ENCODE measurements around the gene CPT1C.

Gene CPT1C

DNA sequence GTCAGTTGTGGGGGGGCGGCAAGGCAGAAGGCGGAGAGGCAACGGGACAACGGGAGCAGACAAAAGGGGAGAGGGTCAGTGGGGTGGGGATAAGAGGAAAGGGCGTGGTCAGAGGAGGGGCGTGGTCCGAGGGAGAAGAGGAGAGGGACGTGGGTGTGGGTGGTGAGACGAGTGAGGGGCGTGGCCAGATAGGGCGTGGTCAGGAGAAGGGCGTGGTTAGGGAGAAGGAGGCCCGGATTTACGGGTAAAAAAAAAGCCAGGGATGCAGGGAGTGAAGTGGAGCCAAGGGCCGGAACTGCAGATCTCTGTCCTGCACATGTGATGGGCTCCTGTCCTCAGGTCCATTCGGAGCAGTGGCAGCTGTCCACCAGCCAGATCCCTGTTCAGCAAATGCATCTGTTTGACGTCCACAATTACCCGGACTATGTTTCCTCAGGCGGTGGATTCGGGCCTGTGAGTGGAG lies 21.5 kb downstream of the CPT1C start:
- Histone ChIP-seq H3K9ac (ENCODE audit: low read length) (no peak overlapping the region), H2AK5ac (ENCODE audit: low read length) (no peak overlapping the region), H3K23ac (ENCODE audit: low read length) (no peak overlapping the region), H3K4me3 (ENCODE audit: low read depth, low read length) (no peak overlapping the region), H3K27ac (ENCODE audit: low read depth, low read length) (no peak overlapping the region), H3K14ac (ENCODE audit: low read length) (no peak overlapping the region), H2AFZ (ENCODE audit: insufficient read depth, low read length, poor library complexity) (no peak overlapping the region), H4K91ac (ENCODE audit: low read depth, low read length) (no peak overlapping the region), H3K79me2 (ENCODE audit: control insufficient read depth, insufficient read depth, low read length, poor library complexity) (no peaks in the 10 kb centered on the region), H3K4me2 (ENCODE audit: low read length) (no peak overlapping the region), H3K36me3 (ENCODE audit: control insufficient read depth in 1 of 2, insufficient read depth in 2 of 2, low read length in 2 of 2) (no peaks in the 10 kb centered on the region), H3K9me3 (ENCODE audit: insufficient read depth, low read depth, low read length) (no peaks in the 10 kb centered on the region), H2BK5ac (ENCODE audit: low read depth, low read length, poor library complexity) (no peak overlapping the region), H4K8ac (ENCODE audit: low read depth, low read length) (no peak overlapping the region), H3K4me1 (ENCODE audit: control insufficient read depth in 1 of 2, insufficient read depth in 2 of 2, low read length in 2 of 2) (peaks cover 6 to 7% of the 10 kb centered on the region in 2 experiments), H3K18ac (ENCODE audit: low read length) (no peak overlapping the region), H4K12ac (ENCODE audit: low read depth, low read length) (no peak overlapping the region), H2BK12ac (ENCODE audit: low read length) (no peak overlapping the region), H2BK120ac (ENCODE audit: insufficient read depth, low read length, poor library complexity) (no peak overlapping the region), H3K27me3 (ENCODE audit: insufficient read depth, low read length) (no peaks in the 10 kb centered on the region), H3K79me1 (ENCODE audit: low read length) (no peaks in the 10 kb centered on the region), H3K4ac (ENCODE audit: low read depth, low read length) (no peak overlapping the region)
- 100% methylated on average over 1 of the region's 20 CpGs for WGBS (ENCODE audit: extremely low coverage, insufficient coverage, insufficient read length)
- peak in 1 of 2 donors; percentile 30 for DNase-seq

DNA sequence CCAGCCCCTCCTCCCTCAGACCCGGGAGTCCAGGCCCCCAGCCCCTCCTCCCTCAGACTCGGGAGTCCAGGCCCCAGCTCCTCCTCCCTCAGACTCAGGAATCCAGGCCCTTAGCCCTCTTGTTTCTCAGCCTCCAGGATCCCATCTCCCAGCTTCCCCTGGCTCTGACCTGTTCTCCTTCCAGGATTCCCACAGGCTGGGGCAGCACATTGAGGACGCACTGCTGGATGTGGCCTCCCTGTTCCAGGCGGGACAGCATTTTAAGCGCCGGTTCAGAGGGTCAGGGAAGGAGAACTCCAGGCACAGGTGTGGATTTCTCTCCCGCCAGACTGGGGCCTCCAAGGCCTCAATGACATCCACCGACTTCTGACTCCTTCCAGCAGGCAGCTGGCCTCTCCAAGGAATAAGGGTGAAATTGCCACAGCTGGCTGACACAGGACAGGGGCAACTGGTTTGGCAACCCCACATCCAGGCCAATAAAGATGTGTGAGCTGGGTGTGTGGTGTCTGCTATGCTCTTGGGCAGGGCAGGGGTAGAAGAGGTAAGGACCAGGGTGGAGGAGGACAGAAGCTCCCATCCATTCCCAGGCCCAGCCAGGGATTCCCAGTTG lies 22.4 kb downstream of the CPT1C start:
- no peak overlapping the region for H4K91ac ChIP-seq (ENCODE audit: low read depth, low read length)
- H3K79me1 ChIP-seq (ENCODE audit: low read length) = no peaks in the 10 kb centered on the region
- H4K8ac ChIP-seq (ENCODE audit: low read depth, low read length) = no peak overlapping the region
- H3K27ac ChIP-seq (ENCODE audit: low read depth, low read length) = no peak overlapping the region
- H2AK5ac ChIP-seq (ENCODE audit: low read length) = no peak overlapping the region
- H2AFZ ChIP-seq (ENCODE audit: insufficient read depth, low read length, poor library complexity) = no peak overlapping the region
- H3K9ac ChIP-seq (ENCODE audit: low read length) = no peak overlapping the region
- H3K23ac ChIP-seq (ENCODE audit: low read length) = no peak overlapping the region
- no peaks in the 10 kb centered on the region for H3K27me3 ChIP-seq (ENCODE audit: insufficient read depth, low read length)
- H3K14ac ChIP-seq (ENCODE audit: low read length) = no peak overlapping the region
- no CpG with 5 or more reads among the region's 8 CpGs for WGBS (ENCODE audit: extremely low coverage, insufficient coverage, insufficient read length)
- peak; percentile 54 to 75 for DNase-seq
- H2BK12ac ChIP-seq (ENCODE audit: low read length) = no peak overlapping the region
- peaks cover 6 to 7% of the 10 kb centered on the region in 2 experiments for H3K4me1 ChIP-seq (ENCODE audit: control insufficient read depth in 1 of 2, insufficient read depth in 2 of 2, low read length in 2 of 2)
- no peak overlapping the region for H3K4me3 ChIP-seq (ENCODE audit: low read depth, low read length)
- H4K12ac ChIP-seq (ENCODE audit: low read depth, low read length) = no peak overlapping the region
- H3K36me3 ChIP-seq (ENCODE audit: control insufficient read depth in 1 of 2, insufficient read depth in 2 of 2, low read length in 2 of 2) = no peaks in the 10 kb centered on the region
- H3K9me3 ChIP-seq (ENCODE audit: insufficient read depth, low read depth, low read length) = no peaks in the 10 kb centered on the region
- H3K4ac ChIP-seq (ENCODE audit: low read depth, low read length) = no peak overlapping the region
- no peak overlapping the region for H2BK120ac ChIP-seq (ENCODE audit: insufficient read depth, low read length, poor library complexity)
- no peaks in the 10 kb centered on the region for H3K79me2 ChIP-seq (ENCODE audit: control insufficient read depth, insufficient read depth, low read length, poor library complexity)
- H3K18ac ChIP-seq (ENCODE audit: low read length) = no peak overlapping the region
- no peak overlapping the region for H3K4me2 ChIP-seq (ENCODE audit: low read length)
- H2BK5ac ChIP-seq (ENCODE audit: low read depth, low read length, poor library complexity) = no peak overlapping the region

DNA sequence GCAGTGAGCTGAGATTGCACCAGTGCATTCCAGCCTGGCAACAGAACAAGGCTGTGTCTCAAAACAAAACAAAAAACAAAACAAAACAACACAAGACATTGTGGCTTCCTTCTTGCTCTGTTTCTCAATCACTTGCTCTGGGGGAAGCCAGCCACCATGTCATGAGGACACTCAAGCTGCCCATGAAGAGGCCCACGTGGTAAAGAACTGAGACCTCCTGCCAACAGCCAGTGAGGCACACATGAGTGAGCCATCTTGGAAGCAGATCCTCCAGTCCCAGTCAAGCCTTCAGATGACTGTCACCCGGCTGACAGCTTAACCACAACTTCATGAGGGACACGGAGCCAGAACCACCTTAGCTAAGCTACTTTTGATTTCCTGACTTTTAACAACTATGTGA lies 25.2 kb downstream of the CPT1C start:
- DNase-seq = peak; percentile 7 to 9
- no peak overlapping the region for H4K12ac ChIP-seq (ENCODE audit: low read depth, low read length)
- no peaks in the 10 kb centered on the region for H3K79me2 ChIP-seq (ENCODE audit: control insufficient read depth, insufficient read depth, low read length, poor library complexity)
- WGBS (ENCODE audit: extremely low coverage, insufficient coverage, insufficient read length) = no CpG with 5 or more reads among the region's 3 CpGs
- H3K9me3 ChIP-seq (ENCODE audit: insufficient read depth, low read depth, low read length) = no peaks in the 10 kb centered on the region
- H3K4ac ChIP-seq (ENCODE audit: low read depth, low read length) = no peak overlapping the region
- no peak overlapping the region for H2AFZ ChIP-seq (ENCODE audit: insufficient read depth, low read length, poor library complexity)
- H3K27ac ChIP-seq (ENCODE audit: low read depth, low read length) = no peak overlapping the region
- H3K79me1 ChIP-seq (ENCODE audit: low read length) = no peaks in the 10 kb centered on the region
- no peak overlapping the region for H4K8ac ChIP-seq (ENCODE audit: low read depth, low read length)
- no peak overlapping the region for H3K9ac ChIP-seq (ENCODE audit: low read length)
- no peak overlapping the region for H3K14ac ChIP-seq (ENCODE audit: low read length)
- no peak overlapping the region for H3K23ac ChIP-seq (ENCODE audit: low read length)
- H3K27me3 ChIP-seq (ENCODE audit: insufficient read depth, low read length) = no peaks in the 10 kb centered on the region
- H4K91ac ChIP-seq (ENCODE audit: low read depth, low read length) = no peak overlapping the region
- H2BK12ac ChIP-seq (ENCODE audit: low read length) = no peak overlapping the region
- no peak overlapping the region for H3K4me2 ChIP-seq (ENCODE audit: low read length)
- H3K4me3 ChIP-seq (ENCODE audit: low read depth, low read length) = no peak overlapping the region
- no peaks in the 10 kb centered on the region for H3K36me3 ChIP-seq (ENCODE audit: control insufficient read depth in 1 of 2, insufficient read depth in 2 of 2, low read length in 2 of 2)
- no peak overlapping the region for H3K18ac ChIP-seq (ENCODE audit: low read length)
- peaks cover 6 to 7% of the 10 kb centered on the region in 2 experiments for H3K4me1 ChIP-seq (ENCODE audit: control insufficient read depth in 1 of 2, insufficient read depth in 2 of 2, low read length in 2 of 2)
- no peak overlapping the region for H2AK5ac ChIP-seq (ENCODE audit: low read length)
- no peak overlapping the region for H2BK120ac ChIP-seq (ENCODE audit: insufficient read depth, low read length, poor library complexity)
- no peak overlapping the region for H2BK5ac ChIP-seq (ENCODE audit: low read depth, low read length, poor library complexity)

DNA sequence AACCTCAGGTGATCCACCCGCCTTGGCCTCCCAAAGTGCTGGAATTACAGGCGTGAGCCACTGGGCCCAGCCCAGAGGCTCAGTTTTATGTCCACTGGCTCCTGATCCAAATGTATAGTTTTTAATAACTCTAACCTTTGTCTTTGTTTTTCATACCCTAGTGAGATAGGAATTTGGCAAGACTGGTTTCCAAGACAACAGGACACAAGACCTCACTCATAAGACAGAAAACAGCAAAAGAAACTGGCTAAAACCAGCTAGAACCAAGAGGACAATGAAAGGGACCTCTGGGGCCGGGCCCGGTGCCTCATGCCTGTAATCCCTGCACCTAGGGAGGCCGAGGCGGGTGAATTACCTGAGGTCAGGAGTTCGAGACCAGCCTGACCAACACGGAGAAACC lies 27.6 kb downstream of the CPT1C start:
- no peaks in the 10 kb centered on the region for H3K36me3 ChIP-seq (ENCODE audit: control insufficient read depth in 1 of 2, insufficient read depth in 2 of 2, low read length in 2 of 2)
- no peak overlapping the region for H4K91ac ChIP-seq (ENCODE audit: low read depth, low read length)
- peaks cover 3 to 4% of the 10 kb centered on the region in 2 experiments for H3K4me1 ChIP-seq (ENCODE audit: control insufficient read depth in 1 of 2, insufficient read depth in 2 of 2, low read length in 2 of 2)
- H2BK12ac ChIP-seq (ENCODE audit: low read length) = no peak overlapping the region
- H3K23ac ChIP-seq (ENCODE audit: low read length) = no peak overlapping the region
- no peak overlapping the region for H2AFZ ChIP-seq (ENCODE audit: insufficient read depth, low read length, poor library complexity)
- H3K4ac ChIP-seq (ENCODE audit: low read depth, low read length) = no peak overlapping the region
- no peak overlapping the region for H2BK120ac ChIP-seq (ENCODE audit: insufficient read depth, low read length, poor library complexity)
- peak; percentile 40 to 70 for DNase-seq
- no peak overlapping the region for H3K9ac ChIP-seq (ENCODE audit: low read length)
- H3K4me2 ChIP-seq (ENCODE audit: low read length) = no peak overlapping the region
- no peak overlapping the region for H3K4me3 ChIP-seq (ENCODE audit: low read depth, low read length)
- H4K8ac ChIP-seq (ENCODE audit: low read depth, low read length) = no peak overlapping the region
- no CpG with 5 or more reads among the region's 8 CpGs for WGBS (ENCODE audit: extremely low coverage, insufficient coverage, insufficient read length)
- no peaks in the 10 kb centered on the region for H3K9me3 ChIP-seq (ENCODE audit: insufficient read depth, low read depth, low read length)
- H3K27me3 ChIP-seq (ENCODE audit: insufficient read depth, low read length) = no peaks in the 10 kb centered on the region
- H3K27ac ChIP-seq (ENCODE audit: low read depth, low read length) = no peak overlapping the region
- H2BK5ac ChIP-seq (ENCODE audit: low read depth, low read length, poor library complexity) = no peak overlapping the region
- no peak overlapping the region for H2AK5ac ChIP-seq (ENCODE audit: low read length)
- H3K18ac ChIP-seq (ENCODE audit: low read length) = no peak overlapping the region
- H3K79me1 ChIP-seq (ENCODE audit: low read length) = no peaks in the 10 kb centered on the region
- H3K14ac ChIP-seq (ENCODE audit: low read length) = no peak overlapping the region
- no peak overlapping the region for H4K12ac ChIP-seq (ENCODE audit: low read depth, low read length)
- H3K79me2 ChIP-seq (ENCODE audit: control insufficient read depth, insufficient read depth, low read length, poor library complexity) = no peaks in the 10 kb centered on the region
